Stimulated activated CD8-positive, alpha-beta memory T cell treated with anti-CD3 and anti-CD28 coated beads, Interleukin-2, amount 100 ng/mL, for 48 hours (primary cell): Measurements from ENCODE around the gene ADGRF5.

Experiments used
- DNase-seq, 2 donors: peaks; one replicate each; pipeline ENCODE4 v3.0.0-alpha.2; 2020; ENCODE audit warnings: low read depth in 2 of 2

Gene ADGRF5

DNA sequence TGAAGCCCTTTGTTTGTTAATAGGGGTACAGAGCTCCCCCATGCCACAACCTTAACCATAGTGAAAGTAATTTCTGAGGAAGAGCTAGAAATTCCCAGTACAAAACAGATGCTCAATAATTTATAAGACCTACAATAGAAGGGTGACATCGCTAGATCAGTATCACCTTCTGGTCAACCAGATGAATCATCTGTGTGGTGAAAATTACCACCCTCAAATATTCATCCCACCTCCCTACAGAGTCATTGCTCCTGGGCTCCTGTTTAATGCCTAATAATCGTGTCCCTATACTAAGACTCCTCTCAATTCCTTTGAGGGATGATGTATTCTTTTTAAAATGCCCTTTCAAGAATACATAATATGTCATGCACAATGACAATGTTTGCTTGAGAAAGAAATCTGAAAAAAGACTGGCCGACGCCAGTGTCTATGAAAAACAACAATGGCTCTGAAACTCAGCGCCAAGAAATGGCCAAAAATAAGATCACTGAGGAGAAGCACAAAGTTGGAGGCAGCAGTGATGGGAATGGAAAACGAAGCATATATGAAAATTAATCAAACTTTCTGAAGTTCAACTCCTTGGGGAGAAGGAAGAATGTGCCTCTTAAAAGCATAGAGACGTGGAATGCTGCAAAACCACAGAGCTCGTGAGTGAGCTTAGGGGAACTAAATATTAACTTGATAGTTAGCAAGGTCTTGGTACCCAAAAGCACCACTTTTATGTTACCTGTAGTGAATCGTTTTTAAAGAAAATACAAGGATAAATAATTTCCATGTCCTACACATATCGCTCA lies 11.0 kb upstream of the ADGRF5 start:
- no peak for DNase-seq

DNA sequence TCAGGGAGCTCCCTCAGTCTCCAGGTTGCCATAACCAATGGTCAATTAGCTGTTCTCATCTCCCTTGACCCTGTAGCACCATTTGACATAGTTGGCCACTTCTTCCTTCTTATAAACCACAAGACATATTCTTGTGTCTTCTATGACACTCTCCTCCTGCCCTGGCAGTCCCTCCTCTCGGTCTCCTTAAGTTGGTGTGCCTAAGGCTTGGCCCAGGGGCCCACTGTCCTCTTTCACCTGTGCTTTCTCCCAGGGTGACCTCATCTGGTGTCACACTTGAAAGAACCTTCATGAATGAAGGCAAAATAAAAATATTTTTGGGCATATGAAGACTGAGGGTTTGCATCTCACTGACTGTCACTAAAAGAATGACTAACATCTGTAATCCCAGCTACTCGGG lies 9.7 kb upstream of the ADGRF5 start:
- no peak for DNase-seq

GRCh38 chr6:46930331-46930730 lies 8.6 kb upstream of the ADGRF5 start:
- no peak for DNase-seq

- DNase-seq: no peak
Observed at GRCh38 chr6:46927066-46927465, 5.3 kb upstream of the ADGRF5 start.

DNA sequence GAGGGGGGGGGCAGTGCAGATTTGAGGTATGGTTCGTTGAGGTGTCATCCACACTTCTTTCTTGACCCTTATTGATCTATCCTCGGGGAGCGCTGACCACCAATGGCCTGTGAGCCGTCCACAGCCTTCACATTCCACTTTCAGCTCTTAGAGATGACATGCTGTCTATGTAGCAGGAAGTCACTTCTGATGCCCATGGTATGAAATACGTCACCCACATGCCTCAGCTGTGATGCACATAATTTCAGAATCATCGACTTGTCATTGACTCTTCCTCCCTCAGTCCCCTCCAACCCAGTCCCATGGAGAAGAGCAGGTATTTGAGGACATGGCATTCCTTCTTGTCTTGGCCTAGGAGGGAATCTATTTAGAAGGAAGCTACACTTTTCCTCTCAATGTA lies 4.7 kb upstream of the ADGRF5 start:
- DNase-seq: no peak

- DNase-seq: no peak
Observed at GRCh38 chr6:46925563-46926253, 4.0 kb upstream of the ADGRF5 start.

- DNase-seq: no peak
Observed at GRCh38 chr6:46923476-46923875, 1.7 kb upstream of the ADGRF5 start.

DNA sequence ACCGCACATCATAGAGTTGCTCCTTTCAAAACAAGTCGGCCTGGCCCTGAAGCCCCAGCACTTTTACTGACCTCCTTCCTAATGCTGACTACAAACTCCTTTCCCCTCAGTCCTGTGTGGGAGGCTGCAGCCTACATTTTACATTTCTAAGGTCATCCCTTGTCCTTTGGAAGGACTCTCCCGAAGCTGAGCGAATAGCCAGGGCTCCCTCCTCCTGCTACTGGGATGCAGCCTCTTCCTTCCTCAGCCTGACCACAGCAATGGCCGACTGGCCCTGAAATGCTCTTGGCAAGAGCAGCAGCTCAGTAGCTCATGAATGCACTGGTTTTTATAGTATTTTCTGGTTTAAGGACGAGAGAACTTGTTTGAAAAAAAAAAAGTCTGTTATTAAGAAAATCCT lies 679 bp downstream of the ADGRF5 start:
- DNase-seq: no peak

GRCh38 chr6:46918806-46919205 lies 2.9 kb downstream of the ADGRF5 start:
- no peak for DNase-seq

DNA sequence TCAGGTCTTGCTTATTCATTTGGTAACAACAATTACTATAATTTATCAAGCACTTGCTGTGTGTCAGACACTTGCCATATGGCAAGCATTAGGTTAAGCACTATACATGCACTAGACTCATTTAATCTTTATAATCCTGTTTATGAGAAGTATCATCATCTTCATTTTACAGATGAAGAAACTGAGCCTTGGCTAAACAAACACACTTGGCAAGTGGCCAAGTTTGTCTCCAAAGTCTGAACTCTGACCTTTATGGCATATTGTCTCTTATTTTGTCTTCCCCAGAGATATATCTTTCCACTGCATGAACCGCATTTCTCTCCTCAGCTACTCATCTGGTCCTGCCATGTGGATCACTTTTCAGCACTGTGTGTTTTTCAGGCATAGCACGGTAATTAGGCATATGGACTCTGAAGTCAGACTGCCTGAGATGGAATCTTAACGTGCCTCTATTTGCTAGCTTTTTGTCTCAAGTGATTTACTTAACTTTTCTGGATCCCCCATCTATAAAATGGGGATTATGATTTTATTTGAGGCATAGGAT lies 4.7 kb downstream of the ADGRF5 start:
- no peak for DNase-seq

DNA sequence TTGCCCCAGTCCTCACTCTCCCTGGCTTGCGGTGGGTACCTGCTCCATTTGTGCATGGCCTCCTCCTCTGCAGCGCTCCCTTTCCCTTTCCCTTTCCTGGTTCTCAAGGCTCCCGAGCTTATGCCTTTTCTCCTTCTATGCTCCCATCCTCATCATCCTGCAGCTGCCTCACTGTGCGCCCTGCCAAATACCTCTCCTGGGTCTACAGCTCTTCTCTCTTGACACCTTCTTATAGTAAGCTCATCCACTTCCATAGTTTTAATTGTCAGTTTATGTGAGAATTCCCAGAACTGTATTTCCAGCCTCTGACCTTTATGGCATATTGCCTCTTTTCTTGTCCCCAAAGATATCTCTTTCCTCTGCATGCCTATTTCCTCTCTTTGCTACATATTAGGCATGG lies 5.9 kb downstream of the ADGRF5 start:
- no peak for DNase-seq

GRCh38 chr6:46915380-46915779 lies 6.4 kb downstream of the ADGRF5 start:
- no peak for DNase-seq

DNA sequence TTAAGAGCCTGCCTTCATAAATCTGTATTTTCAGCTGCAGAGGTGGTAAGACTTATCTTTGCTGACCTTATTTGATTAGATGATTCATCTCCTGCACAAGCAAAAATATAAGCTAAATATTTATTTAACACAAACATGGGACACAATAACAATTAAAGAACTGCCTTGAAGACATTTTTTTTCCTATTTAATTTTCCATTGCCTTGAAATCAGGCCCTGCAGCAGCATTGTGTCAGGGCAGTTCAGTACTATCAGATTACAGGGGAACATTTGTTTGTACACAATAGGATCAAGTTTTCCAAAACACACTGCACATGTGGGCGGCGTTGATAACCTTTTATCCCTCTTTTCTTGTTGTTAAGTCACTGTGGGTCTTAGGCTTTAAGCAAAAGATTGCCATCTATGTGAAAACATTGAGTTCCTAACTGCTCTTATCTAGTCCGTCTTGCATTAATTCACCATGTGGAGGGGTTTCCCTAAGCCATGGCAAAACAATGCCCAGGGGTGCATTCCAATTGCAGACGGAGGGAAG lies 7.4 kb downstream of the ADGRF5 start:
- no peak for DNase-seq

DNA sequence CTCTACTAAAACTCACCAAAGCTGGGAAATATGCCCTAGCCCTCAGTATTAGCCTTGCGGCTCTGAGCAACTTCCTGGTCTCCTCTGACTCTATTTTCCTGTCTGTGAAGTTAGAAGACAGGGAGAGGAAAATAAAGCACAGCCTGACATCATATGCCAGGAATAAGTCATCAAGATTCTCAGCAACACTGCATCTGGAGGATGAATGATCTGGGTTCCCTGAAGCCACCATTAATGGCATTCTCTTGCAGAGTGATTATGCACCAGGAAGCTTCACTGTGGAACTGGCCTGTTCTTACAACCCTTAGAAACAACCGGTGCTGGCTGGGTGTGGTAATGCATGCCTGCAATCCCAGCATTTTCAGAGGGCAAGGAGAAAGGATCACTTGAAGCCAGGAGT lies 12.4 kb downstream of the ADGRF5 start:
- DNase-seq: no peak

- no peak for DNase-seq
Observed at GRCh38 chr6:46906776-46907175, 15.0 kb downstream of the ADGRF5 start.

- DNase-seq: no peak
Observed at GRCh38 chr6:46904117-46904516, 17.6 kb downstream of the ADGRF5 start.

GRCh38 chr6:46903175-46903574 lies 18.6 kb downstream of the ADGRF5 start:
- DNase-seq: no peak

- DNase-seq: no peak
Observed at GRCh38 chr6:46901882-46902314, 19.8 kb downstream of the ADGRF5 start.

DNA sequence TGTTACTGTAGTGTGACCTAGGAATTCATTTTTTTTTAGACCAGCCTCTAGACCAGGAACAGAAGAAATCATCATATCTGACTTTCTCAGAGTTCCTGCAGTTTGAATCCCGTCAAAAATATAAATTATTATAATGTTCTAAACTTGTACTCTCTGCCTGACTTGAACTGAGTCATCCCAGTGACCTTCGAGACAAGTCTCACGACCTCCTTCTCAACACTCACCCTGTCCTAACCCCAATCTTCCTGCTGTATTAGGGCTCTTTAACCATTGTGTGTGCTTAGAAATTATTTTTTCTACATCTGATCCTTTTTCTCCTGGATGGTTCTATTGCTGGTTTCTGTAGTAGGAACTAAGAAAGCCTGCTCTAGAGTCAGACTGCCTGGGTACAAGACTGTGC lies 21.5 kb downstream of the ADGRF5 start:
- DNase-seq: no peak

GRCh38 chr6:46899659-46900058 lies 22.1 kb downstream of the ADGRF5 start:
- DNase-seq: no peak

DNA sequence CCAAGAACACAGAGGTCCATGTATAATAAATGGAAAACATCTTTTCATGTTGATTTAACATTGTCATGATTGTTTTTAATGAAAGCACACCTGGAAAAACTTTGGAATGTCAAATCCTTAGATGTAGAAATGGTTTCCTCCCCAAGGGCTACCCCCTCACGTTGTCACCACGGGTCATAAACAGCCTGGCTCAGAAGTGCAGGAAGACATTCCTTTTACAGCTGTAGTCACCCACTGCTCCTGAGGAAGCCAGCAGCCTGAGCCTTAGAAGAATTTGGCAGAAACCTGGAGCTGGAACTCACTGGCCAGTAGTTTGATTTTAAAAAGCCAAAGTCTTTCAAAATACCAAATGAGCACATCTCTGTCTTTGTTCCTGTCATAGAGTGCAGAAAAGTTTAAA lies 23.7 kb downstream of the ADGRF5 start:
- DNase-seq: no peak

DNA sequence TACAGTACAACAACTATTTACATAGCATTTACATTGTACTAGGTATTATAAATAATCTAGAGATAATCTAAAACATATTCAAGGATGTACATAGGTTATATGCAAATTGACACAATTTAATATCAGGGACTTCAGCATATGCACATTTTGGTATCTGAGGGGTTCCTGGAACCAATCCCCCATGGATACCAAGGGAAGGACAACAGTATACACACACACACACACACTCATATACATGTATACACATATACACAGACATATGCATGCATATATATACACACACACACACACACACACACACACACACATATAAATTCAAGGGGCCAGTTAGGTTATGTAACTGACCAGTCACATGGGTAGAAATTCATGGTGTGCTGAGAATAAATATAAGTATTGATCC lies 24.9 kb downstream of the ADGRF5 start:
- DNase-seq: no peak

GRCh38 chr6:46895930-46896329 lies 25.8 kb downstream of the ADGRF5 start:
- DNase-seq: no peak
